Mucosa of descending colon (tissue), 3 donors: ENCODE data around the gene LEMD2. TPM values are rescaled to one million over a fixed set of nuclear protein-coding genes. Genes with fewer than 3 reads are reported as not detected.

ENCODE experiments used
- ATAC-seq: fragments of 200-7000 bp; cut with Tn5 transposase; one replicate; pipeline ENCODE4 v1.9.1; 2020; ENCODE audit warnings: mild to moderate bottlenecking, moderate library complexity
- DNase-seq, 3 donors: peaks; one replicate each; pipeline ENCODE4 v3.0.0-alpha.2; 2020
- H3K36me3 ChIP-seq: fragments of 200-600 bp; one replicate; pipeline ENCODE4 v1.8.0; 2021; ENCODE audit warnings: low read depth, mild to moderate bottlenecking
- H3K4me1 ChIP-seq: fragments of 200-600 bp; one replicate; pipeline ENCODE4 v1.8.0; 2021; ENCODE audit warnings: low read depth, mild to moderate bottlenecking
- H3K4me3 ChIP-seq: fragments of 200-600 bp; one replicate; pipeline ENCODE4 v1.8.0; 2021; ENCODE audit warnings: mild to moderate bottlenecking
- H3K9me3 ChIP-seq: fragments of 200-600 bp; one replicate; pipeline ENCODE4 v1.8.0; 2021; ENCODE audit warnings: mild to moderate bottlenecking
- intact Hi-C, 2 donors: fragments of 100-400 bp; cut with DNase I in 1 of 2; cut with micrococcal nuclease in 1 of 2; formaldehyde crosslinking; loops; one replicate each; pipeline versions ENCODE4 v1.11.0 to v1.11.1; 2022; cut with DNase I, micrococcal nuclease
- total RNA-seq, 3 donors: library from RNA; stranded (reverse); fragmentation: NEBNext Ultra II Directional in 2 of 3; extraction: Animal tissue kit (Norgen Biotek cat#: 25700) in 2 of 3; gene quantifications; one replicate each; pipeline versions ENCODE4 v1.2.1 to v1.2.4, GENCODE V29; 2021 to 2023
- TF ChIP-seq, protein P1 (sequence below): fragments of 200-600 bp; IDR thresholded peaks from one replicate; pipeline ENCODE4 v1.8.0; 2022; ENCODE audit warnings: antibody characterized with exemption, mild to moderate bottlenecking
- donor health status: DM: no; HTN: no; CAD: no; lungs with moderate emphysema.
- donor health status: DM: no; HTN: no; CAD: no.
- donor health status: DM: no; HTN: yes; CAD: no.

The LEMD2 gene
- total RNA-seq, 3 donors from 2014 or later: 57.2 to 73.6 (median 59.6) TPM

DNA sequence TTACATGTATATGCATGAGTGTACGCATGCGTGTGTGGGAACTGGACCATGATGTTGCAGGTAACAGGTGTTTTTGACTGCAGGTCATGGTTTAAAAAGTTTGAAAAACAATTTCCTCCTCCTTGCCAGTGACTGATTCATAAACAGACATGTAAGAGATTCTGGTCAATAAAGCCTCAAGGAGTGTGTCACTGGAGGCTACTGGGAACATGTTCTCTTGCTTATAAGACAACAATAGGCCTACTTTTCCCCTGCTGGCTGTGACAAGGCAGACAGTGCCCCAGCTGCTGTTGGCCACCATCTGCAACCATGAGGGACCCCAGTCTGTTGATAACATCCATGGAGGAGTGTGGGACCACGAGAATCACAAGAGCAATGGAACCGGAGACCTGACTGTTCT is 12.7 kb downstream of the LEMD2 start:
- intact Hi-C loops: loop anchor here in 1 of 2 donors (10.0 kb wide), 1 partner anchor 249 kb away; no protein-coding TSS in a partner anchor
- Histone ChIP-seq H3K4me1 (peaks cover 6% of the 10 kb centered on the region), H3K36me3 (peaks cover 47% of the 10 kb centered on the region), H3K9me3 (no peaks in the 10 kb centered on the region), H3K4me3 (no peak overlapping the region)
- DNase-seq: no peak
- TF ChIP-seq, protein P1, sequence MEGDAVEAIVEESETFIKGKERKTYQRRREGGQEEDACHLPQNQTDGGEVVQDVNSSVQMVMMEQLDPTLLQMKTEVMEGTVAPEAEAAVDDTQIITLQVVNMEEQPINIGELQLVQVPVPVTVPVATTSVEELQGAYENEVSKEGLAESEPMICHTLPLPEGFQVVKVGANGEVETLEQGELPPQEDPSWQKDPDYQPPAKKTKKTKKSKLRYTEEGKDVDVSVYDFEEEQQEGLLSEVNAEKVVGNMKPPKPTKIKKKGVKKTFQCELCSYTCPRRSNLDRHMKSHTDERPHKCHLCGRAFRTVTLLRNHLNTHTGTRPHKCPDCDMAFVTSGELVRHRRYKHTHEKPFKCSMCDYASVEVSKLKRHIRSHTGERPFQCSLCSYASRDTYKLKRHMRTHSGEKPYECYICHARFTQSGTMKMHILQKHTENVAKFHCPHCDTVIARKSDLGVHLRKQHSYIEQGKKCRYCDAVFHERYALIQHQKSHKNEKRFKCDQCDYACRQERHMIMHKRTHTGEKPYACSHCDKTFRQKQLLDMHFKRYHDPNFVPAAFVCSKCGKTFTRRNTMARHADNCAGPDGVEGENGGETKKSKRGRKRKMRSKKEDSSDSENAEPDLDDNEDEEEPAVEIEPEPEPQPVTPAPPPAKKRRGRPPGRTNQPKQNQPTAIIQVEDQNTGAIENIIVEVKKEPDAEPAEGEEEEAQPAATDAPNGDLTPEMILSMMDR: no peak
- no peak for ATAC-seq

GRCh38 chr6:33774774-33775173 is 14.2 kb downstream of the LEMD2 start:
- H3K4me3 ChIP-seq: no peak overlapping the region
- DNase-seq (no peak), ATAC-seq (no peak)
- peaks cover 6% of the 10 kb centered on the region for H3K4me1 ChIP-seq
- TF ChIP-seq, protein P1: no peak
- peaks cover 44% of the 10 kb centered on the region for H3K36me3 ChIP-seq
- no peaks in the 10 kb centered on the region for H3K9me3 ChIP-seq
- intact Hi-C loops: loop anchor here (5.0 to 10.0 kb wide), 2 partner anchors 250 to 253 kb away; no protein-coding TSS in a partner anchor

GRCh38 chr6:33772902-33773472 is 15.9 kb downstream of the LEMD2 start:
- TF ChIP-seq, protein P1: no peak
- H3K36me3 ChIP-seq: peaks cover 32% of the 10 kb centered on the region
- H3K4me1 ChIP-seq: peaks cover 6% of the 10 kb centered on the region
- H3K4me3 ChIP-seq: no peak overlapping the region
- no peak for ATAC-seq
- DNase-seq: no peak
- no peaks in the 10 kb centered on the region for H3K9me3 ChIP-seq
- intact Hi-C loops: loop anchor here (5.0 to 10.0 kb wide), 2 partner anchors 252 to 254 kb away; no protein-coding TSS in a partner anchor

GRCh38 chr6:33772082-33772830 is 16.7 kb downstream of the LEMD2 start:
- DNase-seq (no peak), ATAC-seq (no peak)
- intact Hi-C loops: loop anchor here (5.0 to 10.0 kb wide), 2 partner anchors 253 to 255 kb away; no protein-coding TSS in a partner anchor
- Histone ChIP-seq H3K36me3 (peaks cover 25% of the 10 kb centered on the region), H3K9me3 (no peaks in the 10 kb centered on the region), H3K4me3 (no peak overlapping the region), H3K4me1 (peaks cover 6% of the 10 kb centered on the region)
- TF ChIP-seq, protein P1: no peak

GRCh38 chr6:33771146-33772081 is 17.5 kb downstream of the LEMD2 start:
- peak; percentile 88 for ATAC-seq
- peaks cover 19% of the 10 kb centered on the region for H3K36me3 ChIP-seq
- no peak overlapping the region for H3K4me3 ChIP-seq
- no peaks in the 10 kb centered on the region for H3K9me3 ChIP-seq
- intact Hi-C loops: loop anchor here (5.0 to 10.0 kb wide), 2 partner anchors 253 to 256 kb away; no protein-coding TSS in a partner anchor
- peaks cover 6% of the 10 kb centered on the region for H3K4me1 ChIP-seq
- TF ChIP-seq, protein P1: peak; percentile 94
- DNase-seq: peak; percentile 71 to 79 (median 74)
